Measurements from ENCODE around the gene PRPH. TPM values are rescaled to one million over a fixed set of nuclear protein-coding genes. Genes with fewer than 3 reads are reported as not detected.

The PRPH gene
- total and polyA plus RNA-seq, 9 of the 15 experiments (the other 6 are each of a cell fraction or from before 2014, with no cell fraction given): 0.27 to 1.9 (median 1.3) TPM; not detected in 1

- TF ChIP-seq MGA (IDR thresholded peaks at IDR 0.05) (no peak), SAFB2 (IDR thresholded peaks at IDR 0.05; ENCODE audit: borderline replicate concordance, low read depth, low read length, severe bottlenecking) (no peak), GATA2 (CRISPR knock-in tag; IDR thresholded peaks at IDR 0.05) (no peak), CGGBP1 (CRISPR knock-in tag; IDR thresholded peaks at IDR 0.05) (no peak), ZBED1 (IDR thresholded peaks at IDR 0.05) (no peak), ADNP (tag; IDR thresholded peaks at IDR 0.05) (no peak), MEF2D (tag; conservative IDR thresholded peaks at IDR 0.05; ENCODE audit: low read depth) (no peak), BCL6 (CRISPR knock-in tag; IDR thresholded peaks at IDR 0.05) (no peak), ATF6 (CRISPR knock-in tag; IDR thresholded peaks at IDR 0.05) (no peak), IFI16 (CRISPR knock-in tag; IDR thresholded peaks at IDR 0.05) (no peak), POLR2G (IDR thresholded peaks at IDR 0.05; ENCODE audit: low read depth, low read length) (0 out of 2 replicates have a peak, but pooled peaks have one; percentile 14)
Measured at GRCh38 chr12:49347311-49348193, 52.6 kb downstream of the PRPH start (continued).

All from K562 (cell line).